DND-41 (cell line): Measurements from ENCODE around the gene TAS2R46.

ENCODE experiments used
- CTCF ChIP-seq: IDR thresholded peaks from 2 replicates; pipeline ENCODE4 v1.5.1; 2012; ENCODE audit warnings: borderline replicate concordance, low read length, moderate library complexity, mild to moderate bottlenecking; ENCODE audit not compliant: poor library complexity, severe bottlenecking; ENCODE audit errors: extremely low read depth
- EZH2 ChIP-seq: IDR thresholded peaks from 3 replicates; pipeline ENCODE4 v1.6.1; 2012; ENCODE audit warnings: borderline replicate concordance, low read depth, mild to moderate bottlenecking, moderate library complexity, low read length, inconsistent platforms; ENCODE audit not compliant: severe bottlenecking

- no peak for TF ChIP-seq CTCF
- no peak for TF ChIP-seq EZH2
Observed at GRCh38 chr12:11026118-11026517, 36.0 kb downstream of the TAS2R46 start.
